NCI-H82 (cell line): Measurements from ENCODE around the gene TRAF3IP3.

Source experiments
- DNase-seq: peaks from one replicate; lab custom pipeline; 2025; lab: John Stamatoyannopoulos, UW

Gene TRAF3IP3

DNA sequence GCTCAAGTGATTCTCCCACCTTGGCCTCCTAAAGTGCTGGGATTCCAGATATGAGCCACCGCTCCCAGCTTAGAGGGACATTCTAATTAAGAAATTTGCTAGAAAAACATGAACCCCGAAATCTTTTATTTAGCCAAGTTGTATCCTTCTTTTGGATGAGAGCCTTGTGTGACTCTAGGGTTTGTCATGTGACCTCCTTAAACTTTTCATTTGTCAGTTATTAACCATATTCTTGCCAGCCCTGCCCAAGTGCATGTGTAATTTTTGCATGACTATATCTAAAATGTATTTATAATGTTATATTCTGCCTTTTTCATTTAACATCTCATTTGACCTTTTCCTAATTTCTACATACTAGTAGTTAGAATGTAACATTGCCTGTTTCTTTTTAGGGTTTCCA lies 73.9 kb downstream of the TRAF3IP3 start:
- DNase-seq, result no peak

DNA sequence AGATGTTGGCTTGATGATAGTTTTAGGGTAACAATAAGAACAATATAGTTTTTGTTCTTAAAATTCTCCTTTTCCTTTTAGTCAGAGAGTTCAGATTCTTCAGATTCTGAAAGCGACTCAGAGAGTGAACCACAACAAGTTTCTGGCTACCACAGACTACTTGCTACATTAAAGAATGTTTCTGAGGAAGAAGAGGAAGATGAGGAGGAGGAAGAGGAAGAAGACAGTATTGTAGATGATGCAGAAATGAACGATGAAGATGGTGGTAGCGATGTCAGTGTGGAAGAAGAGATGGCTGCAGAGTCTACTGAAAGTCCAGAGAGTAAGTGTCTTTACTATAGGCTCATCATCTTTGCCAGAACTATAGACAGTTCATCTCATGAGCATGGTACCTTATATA lies 74.9 kb downstream of the TRAF3IP3 start:
- no peak for DNase-seq

DNA sequence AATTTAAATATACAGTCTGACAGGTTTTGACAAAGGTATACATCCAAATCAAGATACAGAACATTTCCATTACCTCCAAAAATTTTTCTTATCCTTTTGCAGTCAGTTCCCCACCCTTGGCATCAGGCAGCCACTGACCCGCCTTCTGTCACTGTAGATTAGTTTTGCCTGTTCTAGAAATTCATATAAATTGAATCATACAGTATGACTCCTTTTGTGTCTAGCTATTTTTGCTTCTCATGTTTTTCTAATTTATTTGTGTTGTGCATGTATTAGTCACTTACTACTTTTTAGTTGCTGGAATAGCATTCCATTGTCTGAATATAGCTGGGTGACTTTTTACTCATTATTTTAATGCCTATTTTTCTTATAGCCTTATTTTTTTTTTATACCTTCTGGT lies 75.8 kb downstream of the TRAF3IP3 start:
- DNase-seq, result no peak
